Astrocyte (in vitro differentiated cells and primary cell): ENCODE measurements around the gene ATP2B2. TPM values are rescaled to one million over a fixed set of nuclear protein-coding genes. Genes with fewer than 3 reads are reported as not detected.

Source experiments
- DNase-seq: peaks from one replicate; pipeline ENCODE4 v3.0.0-alpha.2; 2010; ENCODE audit warnings: low read depth
- FAIRE-seq: peaks from 2 replicates; lab custom pipeline; 2011; peaks lifted over from hg19 to GRCh38; lab: Jason Lieb, UNC
- H2AFZ ChIP-seq: 2 replicates; pipeline ENCODE4 v1.6.0; 2012; ENCODE audit warnings: low read depth, low read length, inconsistent platforms
- H3K27ac ChIP-seq: 2 replicates; pipeline ENCODE4 v1.5.1; 2011; ENCODE audit warnings: low read depth, low read length, inconsistent platforms
- H3K27me3 ChIP-seq: 2 replicates; pipeline ENCODE4 v1.6.0; 2011; ENCODE audit warnings: low read length, inconsistent platforms; ENCODE audit not compliant: insufficient read depth
- H3K36me3 ChIP-seq: 2 replicates; pipeline ENCODE4 v1.5.1; 2011; ENCODE audit warnings: low read length, inconsistent platforms; ENCODE audit not compliant: insufficient read depth
- H3K4me1 ChIP-seq: 2 replicates; pipeline ENCODE4 v1.5.1; 2011; ENCODE audit warnings: low read length, inconsistent platforms; ENCODE audit not compliant: insufficient read depth
- H3K4me2 ChIP-seq: 2 replicates; pipeline ENCODE4 v1.6.0; 2012; ENCODE audit warnings: low read length, inconsistent platforms
- H3K4me3 ChIP-seq: 2 replicates; pipeline ENCODE4 v1.5.1; 2011; ENCODE audit warnings: low read depth, mild to moderate bottlenecking, low read length, inconsistent platforms; ENCODE audit not compliant: insufficient read depth
- H3K79me2 ChIP-seq: 2 replicates; pipeline ENCODE4 v1.6.0; 2012; ENCODE audit warnings: mild to moderate bottlenecking, low read length, inconsistent platforms; ENCODE audit not compliant: insufficient read depth
- H3K9ac ChIP-seq: 2 replicates; pipeline ENCODE4 v1.6.0; 2012; ENCODE audit warnings: mild to moderate bottlenecking, low read length, inconsistent platforms
- H3K9me3 ChIP-seq: 2 replicates; pipeline ENCODE4 v1.5.1; 2012; ENCODE audit warnings: low read depth, mild to moderate bottlenecking, low read length, inconsistent platforms; ENCODE audit not compliant: insufficient read depth
- H4K20me1 ChIP-seq: 2 replicates; pipeline ENCODE4 v1.6.0; 2012; ENCODE audit warnings: low read length, inconsistent platforms; ENCODE audit not compliant: insufficient read depth
- H3K27ac Mint-ChIP-seq: one replicate; pipeline ENCODE4 v1.8.0; 2021; ENCODE audit warnings: mild to moderate bottlenecking, mixed read lengths; ENCODE audit not compliant: unreplicated experiment
- H3K27me3 Mint-ChIP-seq: one replicate; pipeline ENCODE4 v1.8.0; 2021; ENCODE audit warnings: low read depth, mixed read lengths; ENCODE audit not compliant: unreplicated experiment
- H3K36me3 Mint-ChIP-seq: one replicate; pipeline ENCODE4 v1.8.0; 2021; ENCODE audit warnings: low read depth, mixed read lengths; ENCODE audit not compliant: unreplicated experiment
- H3K4me1 Mint-ChIP-seq: one replicate; pipeline ENCODE4 v1.8.0; 2021; ENCODE audit warnings: low read depth, mixed read lengths; ENCODE audit not compliant: unreplicated experiment
- H3K4me3 Mint-ChIP-seq: one replicate; pipeline ENCODE4 v1.8.0; 2021; ENCODE audit warnings: mild to moderate bottlenecking, moderate library complexity, mixed read lengths; ENCODE audit not compliant: unreplicated experiment
- H3K9me3 Mint-ChIP-seq: one replicate; pipeline ENCODE4 v1.8.0; 2021; ENCODE audit warnings: mild to moderate bottlenecking, mixed read lengths; ENCODE audit not compliant: unreplicated experiment
- CTCF ChIP-seq: IDR thresholded peaks from 2 replicates; pipeline ENCODE4 v1.5.1; 2011; ENCODE audit warnings: low read depth, mild to moderate bottlenecking, inconsistent platforms, low read length, moderate library complexity; ENCODE audit not compliant: insufficient read depth
- EZH2 ChIP-seq: IDR thresholded peaks from 2 replicates; pipeline ENCODE4 v1.6.1; 2012; ENCODE audit warnings: mild to moderate bottlenecking, low read length, inconsistent platforms; ENCODE audit not compliant: insufficient read depth
- total RNA-seq: library from RNA; stranded (reverse); gene quantifications from 2 replicates; pipeline ENCODE4 v1.2.1, GENCODE V29; 2021

Gene ATP2B2
- total RNA-seq, 1 donor from 2014 or later: 0.05 TPM

GRCh38 chr3:10510086-10510742, 4.8 kb upstream of the ATP2B2 start:
- Histone ChIP-seq H3K36me3 (no peaks in the 10 kb centered on the region), H3K79me2 (no peaks in the 10 kb centered on the region), H3K4me1 (peaks cover 13% of the 10 kb centered on the region), H3K4me3 (no peak overlapping the region), H3K9ac (no peak overlapping the region), H2AFZ (no peak overlapping the region), H4K20me1 (no peaks in the 10 kb centered on the region), H3K4me2 (no peak overlapping the region), H3K9me3 (no peaks in the 10 kb centered on the region), H3K27ac (no peak overlapping the region), H3K27me3 (peaks cover 7% of the 10 kb centered on the region)
- H3K36me3 Mint-ChIP-seq: no peaks in the 10 kb centered on the region
- peaks cover 33% of the 10 kb centered on the region for H3K27me3 Mint-ChIP-seq
- FAIRE-seq (no peak), DNase-seq (no peak)
- H3K27ac Mint-ChIP-seq: no peak overlapping the region
- H3K4me3 Mint-ChIP-seq: no peak overlapping the region
- TF ChIP-seq EZH2: no peak
- no peak for TF ChIP-seq CTCF
- H3K4me1 Mint-ChIP-seq: peaks cover 6% of the 10 kb centered on the region
- H3K9me3 Mint-ChIP-seq: peaks cover 9% of the 10 kb centered on the region

- no peak overlapping the region for H3K27ac Mint-ChIP-seq
- H3K4me1 Mint-ChIP-seq: peaks cover 6% of the 10 kb centered on the region
- Histone ChIP-seq H4K20me1 (no peaks in the 10 kb centered on the region), H3K27ac (no peak overlapping the region), H3K27me3 (peaks cover 14% of the 10 kb centered on the region), H3K36me3 (no peaks in the 10 kb centered on the region), H3K9me3 (no peaks in the 10 kb centered on the region), H3K4me2 (no peak overlapping the region), H3K4me3 (no peak overlapping the region), H3K9ac (no peak overlapping the region), H2AFZ (no peak overlapping the region), H3K4me1 (peaks cover 18% of the 10 kb centered on the region), H3K79me2 (no peaks in the 10 kb centered on the region)
- H3K4me3 Mint-ChIP-seq: no peak overlapping the region
- H3K9me3 Mint-ChIP-seq: peaks cover 9% of the 10 kb centered on the region
- H3K27me3 Mint-ChIP-seq: peaks cover 26% of the 10 kb centered on the region
- no peaks in the 10 kb centered on the region for H3K36me3 Mint-ChIP-seq
- no peak for TF ChIP-seq EZH2
- TF ChIP-seq CTCF: no peak
- DNase-seq (no peak), FAIRE-seq (no peak)
Measured at GRCh38 chr3:10509325-10509724, 3.9 kb upstream of the ATP2B2 start.

- Mint-ChIP-seq H3K27me3 (peaks cover 31% of the 10 kb centered on the region), H3K36me3 (no peaks in the 10 kb centered on the region), H3K27ac (no peak overlapping the region), H3K4me3 (no peak overlapping the region), H3K4me1 (peaks cover 6% of the 10 kb centered on the region), H3K9me3 (peaks cover 9% of the 10 kb centered on the region)
- no peak overlapping the region for H3K27ac ChIP-seq
- H3K4me1 ChIP-seq: peaks cover 18% of the 10 kb centered on the region
- no peak overlapping the region for H3K4me2 ChIP-seq
- H4K20me1 ChIP-seq: no peaks in the 10 kb centered on the region
- FAIRE-seq (no peak), DNase-seq (no peak)
- no peak overlapping the region for H3K4me3 ChIP-seq
- no peaks in the 10 kb centered on the region for H3K79me2 ChIP-seq
- peaks cover 16% of the 10 kb centered on the region for H3K27me3 ChIP-seq
- H3K36me3 ChIP-seq: no peaks in the 10 kb centered on the region
- TF ChIP-seq EZH2 (no peak), CTCF (no peak)
- no peak overlapping the region for H2AFZ ChIP-seq
- no peak overlapping the region for H3K9ac ChIP-seq
- no peaks in the 10 kb centered on the region for H3K9me3 ChIP-seq
Measured at GRCh38 chr3:10508619-10509260, 3.4 kb upstream of the ATP2B2 start.
